Motor neuron (in vitro differentiated cells): ENCODE data around the gene PRKCE. TPM values are rescaled to one million over a fixed set of nuclear protein-coding genes. Genes with fewer than 3 reads are reported as not detected.

ENCODE experiments used
- ATAC-seq, 8 experiments: fragments of 200-7000 bp; cut with Tn5 transposase; replicated peaks in 6 of 8; 2 replicates each; pipeline ENCODE4 v1.8.0; 2021; ENCODE audit warnings: mild to moderate bottlenecking in 8 of 8, moderate library complexity in 8 of 8
- H3K27ac ChIP-seq, 2 donors: fragments of 250-450 bp; sonication (Bioruptor Pico); 2 replicates each; pipeline ENCODE4 v1.9.0; 2021; ENCODE audit warnings: antibody characterized with exemption in 2 of 2, mild to moderate bottlenecking in 2 of 2, moderate library complexity in 1 of 2
- H3K4me1 ChIP-seq, 2 donors: fragments of 250-450 bp; sonication (Bioruptor Pico); replicated peaks in 1 of 2; 2 replicates each; pipeline ENCODE4 v1.6.1; 2021; ENCODE audit warnings: antibody characterized with exemption in 2 of 2, mild to moderate bottlenecking in 2 of 2, moderate library complexity in 1 of 2
- H3K4me3 ChIP-seq, 5 donors: fragments of 250-450 bp; sonication (Bioruptor Pico); 2 replicates each; pipeline ENCODE4 v1.9.0; 2021; ENCODE audit warnings: antibody characterized with exemption in 5 of 5, mild to moderate bottlenecking in 5 of 5, moderate library complexity in 4 of 5
- WGBS, 10 experiments: fragments of 450-650 bp; shearing (Covaris generic); methylation state at CpG; one replicate each; pipeline ENCODE4 v1.0.0; 2022; 5-methylcytosine and 5-hydroxymethylcytosine counted together
- in situ Hi-C, 9 experiments: fragments of 400-800 bp; cut with MboI; loops; one replicate each; pipeline ENCODE4 v1.15.0; 2021; ENCODE audit warnings: low sequenced_read_pairs in 9 of 9, low pct_unique_long_range_greater_than_20kb in 2 of 9; ENCODE audit not compliant: unreplicated experiment in 9 of 9
- total RNA-seq, 8 experiments: library from RNA; unstranded; fragments of 300-600 nt; gene quantifications; 2 replicates each; pipeline versions ENCODE4 v1.2.3 to v1.2.4, GENCODE V29; 2022

PRKCE gene
- total RNA-seq, 8 experiments from 2014 or later = 7.3 to 23.0 (median 14.7) TPM

GRCh38 chr2:45942237-45942738, 290.8 kb downstream of the PRKCE start:
- no peak overlapping the region for H3K4me3 ChIP-seq
- peak in 3 of 8 experiments; percentile 22 to 63 (median 41) for ATAC-seq

GRCh38 chr2:45943219-45944044, 292.0 kb downstream of the PRKCE start:
- peaks cover 6 to 19% of the 10 kb centered on the region in 2 donors for H3K4me1 ChIP-seq
- no peak overlapping the region for H3K27ac ChIP-seq
- no peak for ATAC-seq
- H3K4me3 ChIP-seq = no peak overlapping the region
- in situ Hi-C loops = loop anchor here in 4 of 9 experiments (25.0 kb wide), 1 partner anchor 306 kb away; no protein-coding TSS in a partner anchor
- WGBS, 10 experiments = 42 to 88% (median 70%) methylated on average over 4 to 11 of the region's 14 CpGs; no CpG with 5 or more reads in 2 of the 10 experiments

More at GRCh38 chr2:45942237-45942738, 290.8 kb downstream of the PRKCE start:
- Histone ChIP-seq H3K4me1 (peaks cover 6 to 19% of the 10 kb centered on the region in 2 donors), H3K27ac (no peak overlapping the region)
- in situ Hi-C loops = loop anchor here in 4 of 9 experiments (25.0 kb wide), 1 partner anchor 305 kb away; no protein-coding TSS in a partner anchor
- WGBS, 10 experiments = 12 to 89% (median 77%) methylated on average over 3 to 9 of the region's 9 CpGs

- WGBS, 10 experiments = 21 to 89% (median 70%) methylated on average over 1 to 6 of the region's 6 CpGs; no CpG with 5 or more reads in 1 of the 10 experiments
- H3K4me3 ChIP-seq = no peak overlapping the region
- H3K4me1 ChIP-seq = peaks cover 0 to 13% of the 10 kb centered on the region in 2 donors
- H3K27ac ChIP-seq = no peak overlapping the region
- ATAC-seq = peak in 3 of 8 experiments; percentile 10 to 41 (median 25)
- in situ Hi-C loops = loop anchor here in 4 of 9 experiments (25.0 kb wide), 1 partner anchor 307 kb away; no protein-coding TSS in a partner anchor
Measured at GRCh38 chr2:45944074-45944473, 292.6 kb downstream of the PRKCE start.

- in situ Hi-C loops = loop anchor here in 4 of 9 experiments (25.0 kb wide), 1 partner anchor 308 kb away; no protein-coding TSS in a partner anchor
- 80 to 100% (median 91%) methylated on average over 1 to 4 of the region's 9 CpGs; no CpG with 5 or more reads in 4 of the 10 experiments for WGBS, 10 experiments
Measured at GRCh38 chr2:45945302-45945717, 293.8 kb downstream of the PRKCE start.

GRCh38 chr2:45946023-45946422, 294.5 kb downstream of the PRKCE start:
- WGBS, 10 experiments = 20 to 100% (median 86%) methylated on average over 1 to 3 of the region's 3 CpGs; no CpG with 5 or more reads in 1 of the 10 experiments
- H3K27ac ChIP-seq = no peak overlapping the region
- H3K4me3 ChIP-seq = no peak overlapping the region
- in situ Hi-C loops = loop anchor here in 4 of 9 experiments (25.0 kb wide), 1 partner anchor 309 kb away; no protein-coding TSS in a partner anchor
- peaks cover 0 to 12% of the 10 kb centered on the region in 2 donors for H3K4me1 ChIP-seq
- ATAC-seq = peak in 2 of 8 experiments; percentile 19 to 33

More at GRCh38 chr2:45945302-45945717, 293.8 kb downstream of the PRKCE start:
- no peak for ATAC-seq
- H3K4me1 ChIP-seq = peaks cover 0 to 12% of the 10 kb centered on the region in 2 donors
- no peak overlapping the region for H3K4me3 ChIP-seq
- no peak overlapping the region for H3K27ac ChIP-seq

- in situ Hi-C loops = no loop called here
- WGBS, 10 experiments = 79 to 100% (median 94%) methylated on average over 3 to 5 of the region's 5 CpGs; no CpG with 5 or more reads in 4 of the 10 experiments
- H3K27ac ChIP-seq = no peak overlapping the region
- no peak overlapping the region for H3K4me3 ChIP-seq
- H3K4me1 ChIP-seq = peaks cover 0 to 12% of the 10 kb centered on the region in 2 donors
- ATAC-seq = no peak
Measured at GRCh38 chr2:45950606-45951005, 299.1 kb downstream of the PRKCE start.

GRCh38 chr2:45951025-45951727, 299.7 kb downstream of the PRKCE start:
- in situ Hi-C loops = no loop called here
- peaks cover 0 to 12% of the 10 kb centered on the region in 2 donors for H3K4me1 ChIP-seq
- 86 to 100% (median 97%) methylated on average over 1 to 7 of the region's 7 CpGs; no CpG with 5 or more reads in 2 of the 10 experiments for WGBS, 10 experiments
- no peak for ATAC-seq
- no peak overlapping the region for H3K4me3 ChIP-seq
- no peak overlapping the region for H3K27ac ChIP-seq

GRCh38 chr2:45952591-45952990, 301.1 kb downstream of the PRKCE start:
- ATAC-seq = peak in 2 of 8 experiments; percentile 16 to 29
- in situ Hi-C loops = no loop called here
- WGBS, 10 experiments = 60 to 100% (median 91%) methylated on average over 1 to 4 of the region's 4 CpGs

GRCh38 chr2:45953376-45954027, 302.0 kb downstream of the PRKCE start:
- in situ Hi-C loops = no loop called here
- WGBS, 10 experiments = 75 to 100% (median 87%) methylated on average over 2 to 7 of the region's 11 CpGs; no CpG with 5 or more reads in 2 of the 10 experiments

More at GRCh38 chr2:45952591-45952990, 301.1 kb downstream of the PRKCE start:
- no peak overlapping the region for H3K4me3 ChIP-seq
- H3K27ac ChIP-seq = no peak overlapping the region
- peaks cover 0 to 9% of the 10 kb centered on the region in 2 donors for H3K4me1 ChIP-seq

GRCh38 chr2:45954233-45954850, 302.9 kb downstream of the PRKCE start:
- Histone ChIP-seq H3K4me3 (no peak overlapping the region), H3K27ac (no peak overlapping the region), H3K4me1 (peaks cover 0 to 9% of the 10 kb centered on the region in 2 donors)
- peak in 2 of 8 experiments; percentile 39 to 41 for ATAC-seq
- in situ Hi-C loops = no loop called here
- WGBS, 10 experiments = 55 to 80% (median 64%) methylated on average over 1 of the region's 1 CpG; no CpG with 5 or more reads in 3 of the 10 experiments

More at GRCh38 chr2:45953376-45954027, 302.0 kb downstream of the PRKCE start:
- peaks cover 0 to 9% of the 10 kb centered on the region in 2 donors for H3K4me1 ChIP-seq
- H3K4me3 ChIP-seq = no peak overlapping the region
- ATAC-seq = peak in 1 of 8 experiments; percentile 7
- no peak overlapping the region for H3K27ac ChIP-seq

GRCh38 chr2:45957533-45958227, 306.2 kb downstream of the PRKCE start:
- H3K4me3 ChIP-seq = no peak overlapping the region
- in situ Hi-C loops = no loop called here
- 80 to 100% (median 100%) methylated on average over 1 to 4 of the region's 4 CpGs; no CpG with 5 or more reads in 1 of the 10 experiments for WGBS, 10 experiments
- peaks cover 0 to 7% of the 10 kb centered on the region in 2 donors for H3K4me1 ChIP-seq
- H3K27ac ChIP-seq = no peak overlapping the region
- no peak for ATAC-seq
